Measurements from ENCODE around the gene RAB40AL.

Gene RAB40AL

GRCh38 chrX:102978594-102978993 is 41.5 kb downstream of the RAB40AL start:
- FAIRE-seq (no peak), DNase-seq (ENCODE audit: insufficient read length, low spot score) (no peak)

- FAIRE-seq, result no peak
- DNase-seq (ENCODE audit: insufficient read length, low spot score), result no peak
Observed at GRCh38 chrX:102979536-102979935, 42.5 kb downstream of the RAB40AL start.

GRCh38 chrX:102983205-102983604 is 46.1 kb downstream of the RAB40AL start:
- DNase-seq (ENCODE audit: insufficient read length, low spot score), result no peak
- no peak for FAIRE-seq

GRCh38 chrX:102985192-102985591 is 48.1 kb downstream of the RAB40AL start:
- DNase-seq (ENCODE audit: insufficient read length, low spot score), result no peak
- FAIRE-seq, result no peak

Data from GM19239 (cell line).